DLD1 (cell line): ENCODE measurements around the gene DDX39B.
"Not testable (repeated sequence)": the region's sequence is repeated elsewhere in the genome, so short reads cannot be mapped to it uniquely, and the experiment has no call there.

ENCODE experiments used
- in situ Hi-C: cut with HindIII; loops from 2 replicates; pipeline ENCODE4 v1.10.0; 2017; ENCODE audit warnings: low sequenced_read_pairs

The DDX39B gene

GRCh38 chr6:31541658-31542521, at the start of gene DDX39B:
Gene DDX39B (minus strand): TSS chr6:31542003. CDS start chr6:31540532, 1,471 bp downstream.
- in situ Hi-C loops = no loop called here

GRCh38 chr6:31590691-31591090, 48.9 kb upstream of the DDX39B start:
- in situ Hi-C loops = not testable (repeated sequence)

GRCh38 chr6:31588871-31589650, 47.3 kb upstream of the DDX39B start:
- in situ Hi-C loops = no loop called here

- in situ Hi-C loops = no loop called here
Measured at GRCh38 chr6:31587791-31588777, 46.3 kb upstream of the DDX39B start.

- in situ Hi-C loops = no loop called here
Measured at GRCh38 chr6:31586599-31587281, 44.9 kb upstream of the DDX39B start.

- in situ Hi-C loops = no loop called here
Measured at GRCh38 chr6:31586008-31586407, 44.2 kb upstream of the DDX39B start, which contains the start of gene LST1. Gene LST1 (plus strand): TSS chr6:31586277. CDS start chr6:31587300, 1,023 bp downstream.

GRCh38 chr6:31585491-31585890, 43.7 kb upstream of the DDX39B start:
- in situ Hi-C loops = no loop called here

GRCh38 chr6:31582230-31582643, 40.4 kb upstream of the DDX39B start, which contains the start of gene LTB:
Gene LTB (minus strand): TSS chr6:31582424. CDS start chr6:31582417, 7 bp downstream.
- in situ Hi-C loops = no loop called here

GRCh38 chr6:31581434-31582229, 39.8 kb upstream of the DDX39B start:
- in situ Hi-C loops = no loop called here

GRCh38 chr6:31580807-31581433, 39.1 kb upstream of the DDX39B start:
- in situ Hi-C loops = no loop called here

- in situ Hi-C loops = no loop called here
Measured at GRCh38 chr6:31580438-31580740, 38.6 kb upstream of the DDX39B start.

GRCh38 chr6:31579546-31580437, 38.0 kb upstream of the DDX39B start:
- in situ Hi-C loops = no loop called here

- in situ Hi-C loops = no loop called here
Measured at GRCh38 chr6:31579119-31579505, 37.3 kb upstream of the DDX39B start.

- in situ Hi-C loops = no loop called here
Measured at GRCh38 chr6:31578184-31579118, 36.6 kb upstream of the DDX39B start.

GRCh38 chr6:31577579-31577966, 35.8 kb upstream of the DDX39B start:
- in situ Hi-C loops = no loop called here

- in situ Hi-C loops = no loop called here
Measured at GRCh38 chr6:31576897-31577578, 35.2 kb upstream of the DDX39B start.
